ENCODE data around the gene ADGRD1. TPM values are rescaled to one million over a fixed set of nuclear protein-coding genes. Genes with fewer than 3 reads are reported as not detected.
"Not testable (repeated sequence)": the region's sequence is repeated elsewhere in the genome, so short reads cannot be mapped to it uniquely, and the experiment has no call there.

The ADGRD1 gene
- polyA plus RNA-seq (ENCODE audit: low read depth in 6 of 6), result 1 to 10 TPM in 5 of 6 donors, under 1 TPM in 1; 0.26 to 6.6 (median 1.9) TPM

- DNase-seq (no peak), ATAC-seq (ENCODE audit: low read depth in 2 of 2) (peak in 1 of 2 donors; percentile 21)
- Mint-ChIP-seq H3K36me3 (no peaks in the 10 kb centered on the region), H3K9me3 (peaks cover 0 to 2% (median 0%) of the 10 kb centered on the region in 7 donors), H3K27me3 (peaks cover 18 to 27% (median 23%) of the 10 kb centered on the region in 3 donors), H3K4me1 (peaks cover 6 to 28% (median 17%) of the 10 kb centered on the region in 3 donors), H3K27ac (peak within 1 kb of the TSS in 5 of 6 donors; percentile 9 to 89 (median 61)), H3K4me3 (peak within 1 kb of the TSS; percentile 6 to 91 (median 75))
These were observed at the start of gene ADGRD1 for GRCh38 chr12:130953771-130954543. TSS of gene ADGRD1 (plus strand) at chr12:130953907. CDS start at chr12:130954466, 559 bp downstream.

- Mint-ChIP-seq H3K9me3 (peaks cover 0 to 6% (median 3%) of the 10 kb centered on the region in 7 donors), H3K4me3 (no peak overlapping the region), H3K4me1 (no peaks in the 10 kb centered on the region), H3K27me3 (peaks cover 9 to 12% (median 10%) of the 10 kb centered on the region in 3 donors), H3K27ac (no peak overlapping the region), H3K36me3 (peaks cover 0 to 7% of the 10 kb centered on the region in 2 donors)
- ATAC-seq (ENCODE audit: low read depth in 2 of 2) (no peak), DNase-seq (no peak)
These were observed 49.6 kb upstream of the ADGRD1 start for GRCh38 chr12:130904064-130904463.

GRCh38 chr12:130904936-130905455, 48.7 kb upstream of the ADGRD1 start:
- not testable (repeated sequence) for ATAC-seq (ENCODE audit: low read depth in 2 of 2); H3K27ac Mint-ChIP-seq; H3K9me3 Mint-ChIP-seq; H3K36me3 Mint-ChIP-seq; H3K4me1 Mint-ChIP-seq; DNase-seq; H3K4me3 Mint-ChIP-seq
- peaks cover 9 to 19% (median 12%) of the 10 kb centered on the region in 3 donors for H3K27me3 Mint-ChIP-seq

- Mint-ChIP-seq H3K4me1 (no peaks in the 10 kb centered on the region), H3K27me3 (peaks cover 12 to 39% (median 13%) of the 10 kb centered on the region in 3 donors), H3K4me3 (no peak overlapping the region), H3K36me3 (peaks cover 0 to 19% of the 10 kb centered on the region in 2 donors), H3K27ac (no peak overlapping the region), H3K9me3 (peaks cover 8 to 26% (median 18%) of the 10 kb centered on the region in 7 donors)
- ATAC-seq (ENCODE audit: low read depth in 2 of 2) (no peak), DNase-seq (no peak)
These were observed 44.6 kb upstream of the ADGRD1 start for GRCh38 chr12:130909111-130909510.

GRCh38 chr12:130911193-130911592, 42.5 kb upstream of the ADGRD1 start:
- Mint-ChIP-seq H3K4me3 (no peak overlapping the region), H3K9me3 (peaks cover 8 to 26% (median 18%) of the 10 kb centered on the region in 7 donors), H3K27ac (no peak overlapping the region), H3K27me3 (peaks cover 13 to 51% (median 18%) of the 10 kb centered on the region in 3 donors), H3K4me1 (peaks cover 2 to 4% (median 4%) of the 10 kb centered on the region in 3 donors), H3K36me3 (peaks cover 0 to 19% of the 10 kb centered on the region in 2 donors)
- ATAC-seq (ENCODE audit: low read depth in 2 of 2), result no peak
- DNase-seq, result no peak

- peaks cover 8 to 26% (median 18%) of the 10 kb centered on the region in 7 donors for H3K9me3 Mint-ChIP-seq
- H3K4me1 Mint-ChIP-seq, result peaks cover 5 to 12% (median 11%) of the 10 kb centered on the region in 3 donors
- DNase-seq, result no peak
- H3K36me3 Mint-ChIP-seq, result peaks cover 0 to 19% of the 10 kb centered on the region in 2 donors
- H3K4me3 Mint-ChIP-seq, result no peak overlapping the region
- ATAC-seq (ENCODE audit: low read depth in 2 of 2), result no peak
- H3K27ac Mint-ChIP-seq, result no peak overlapping the region
- peaks cover 14 to 59% (median 23%) of the 10 kb centered on the region in 3 donors for H3K27me3 Mint-ChIP-seq
These were observed 41.8 kb upstream of the ADGRD1 start for GRCh38 chr12:130911933-130912332.

- peaks cover 5 to 13% (median 11%) of the 10 kb centered on the region in 3 donors for H3K4me1 Mint-ChIP-seq
- DNase-seq (peak; percentile 53), ATAC-seq (ENCODE audit: low read depth in 2 of 2) (peak; percentile 65 to 74)
- peaks cover 3 to 12% (median 11%) of the 10 kb centered on the region in 7 donors for H3K9me3 Mint-ChIP-seq
- H3K27ac Mint-ChIP-seq, result peak overlapping the region in 2 of 6 donors; percentile 76 to 77
- H3K36me3 Mint-ChIP-seq, result peaks cover 0 to 5% of the 10 kb centered on the region in 2 donors
- H3K27me3 Mint-ChIP-seq, result peaks cover 10 to 64% (median 30%) of the 10 kb centered on the region in 3 donors
- H3K4me3 Mint-ChIP-seq, result peak overlapping the region in 5 of 8 donors; percentile 38 to 78 (median 65)
These were observed 37.3 kb upstream of the ADGRD1 start for GRCh38 chr12:130916241-130916911.

GRCh38 chr12:130917607-130918006, 36.1 kb upstream of the ADGRD1 start:
- Mint-ChIP-seq H3K9me3 (peaks cover 0 to 3% (median 0%) of the 10 kb centered on the region in 7 donors), H3K4me1 (peaks cover 5 to 13% (median 11%) of the 10 kb centered on the region in 3 donors), H3K36me3 (no peaks in the 10 kb centered on the region), H3K27me3 (peaks cover 10 to 66% (median 28%) of the 10 kb centered on the region in 3 donors), H3K27ac (no peak overlapping the region), H3K4me3 (peak overlapping the region in 1 of 8 donors; percentile 63)
- DNase-seq (no peak), ATAC-seq (ENCODE audit: low read depth in 2 of 2) (no peak)

- no peak for DNase-seq
- H3K27me3 Mint-ChIP-seq, result peaks cover 16 to 71% (median 28%) of the 10 kb centered on the region in 3 donors
- no peak for ATAC-seq (ENCODE audit: low read depth in 2 of 2)
- H3K4me1 Mint-ChIP-seq, result peaks cover 5 to 13% (median 11%) of the 10 kb centered on the region in 3 donors
- no peaks in the 10 kb centered on the region for H3K36me3 Mint-ChIP-seq
- H3K9me3 Mint-ChIP-seq, result peaks cover 0 to 3% (median 0%) of the 10 kb centered on the region in 7 donors
- no peak overlapping the region for H3K4me3 Mint-ChIP-seq
- peak overlapping the region in 1 of 6 donors; percentile 15 for H3K27ac Mint-ChIP-seq
These were observed 34.6 kb upstream of the ADGRD1 start for GRCh38 chr12:130919086-130919485.

- Mint-ChIP-seq H3K4me3 (no peak overlapping the region), H3K27me3 (peaks cover 12 to 68% (median 28%) of the 10 kb centered on the region in 3 donors), H3K4me1 (peaks cover 5 to 13% (median 11%) of the 10 kb centered on the region in 3 donors), H3K27ac (peak overlapping the region in 2 of 6 donors; percentile 31 to 63), H3K36me3 (no peaks in the 10 kb centered on the region), H3K9me3 (peaks cover 0 to 3% (median 0%) of the 10 kb centered on the region in 7 donors)
- ATAC-seq (ENCODE audit: low read depth in 2 of 2) (no peak), DNase-seq (no peak)
These were observed 33.5 kb upstream of the ADGRD1 start for GRCh38 chr12:130920119-130920703.

GRCh38 chr12:130920723-130921381, 32.9 kb upstream of the ADGRD1 start:
- Mint-ChIP-seq H3K27me3 (peaks cover 19 to 70% (median 27%) of the 10 kb centered on the region in 3 donors), H3K4me3 (no peak overlapping the region), H3K27ac (peak overlapping the region in 1 of 6 donors; percentile 44), H3K4me1 (peaks cover 5 to 12% (median 10%) of the 10 kb centered on the region in 3 donors), H3K36me3 (no peaks in the 10 kb centered on the region), H3K9me3 (peaks cover 0 to 3% (median 0%) of the 10 kb centered on the region in 7 donors)
- no peak for DNase-seq
- ATAC-seq (ENCODE audit: low read depth in 2 of 2), result no peak

GRCh38 chr12:130922511-130922953, 31.2 kb upstream of the ADGRD1 start:
- Mint-ChIP-seq H3K4me3 (no peak overlapping the region), H3K4me1 (no peaks in the 10 kb centered on the region), H3K9me3 (peaks cover 0 to 3% (median 0%) of the 10 kb centered on the region in 7 donors), H3K36me3 (no peaks in the 10 kb centered on the region), H3K27ac (peak overlapping the region in 1 of 6 donors; percentile 8), H3K27me3 (peaks cover 18 to 66% (median 20%) of the 10 kb centered on the region in 3 donors)
- DNase-seq (no peak), ATAC-seq (ENCODE audit: low read depth in 2 of 2) (no peak)

Measured in naive B cell (primary cell).